SU-DHL-6 (cell line): ENCODE data around the gene ZNF121.

Experiments used
- H2AFZ ChIP-seq: fragments of 200-600 bp; sonication (generic); 2 replicates; pipeline ENCODE4 v1.6.1; 2014; ENCODE audit warnings: low read depth, mild to moderate bottlenecking, moderate library complexity, mixed read lengths, antibody characterized with exemption, low read length; ENCODE audit not compliant: severe bottlenecking
- H3F3A ChIP-seq: fragments of 200-600 bp; shearing (Covaris generic); 2 replicates; pipeline ENCODE4 v1.6.0; 2016; ENCODE audit warnings: antibody characterized with exemption, mild to moderate bottlenecking; ENCODE audit not compliant: insufficient read depth
- H3K27ac ChIP-seq: fragments of 200-600 bp; sonication (generic); 2 replicates; pipeline ENCODE4 v1.5.1; 2016; ENCODE audit warnings: low read depth, mild to moderate bottlenecking, low read length, moderate library complexity, mixed read lengths
- H3K27me3 ChIP-seq: fragments of 200-600 bp; sonication (generic), shearing (Covaris generic); 2 replicates; pipeline ENCODE4 v1.6.0; 2014; ENCODE audit warnings: mild to moderate bottlenecking, low read length
- H3K36me3 ChIP-seq: fragments of 200-600 bp; sonication (generic); 2 replicates; pipeline ENCODE4 v1.6.1; 2014; ENCODE audit warnings: mild to moderate bottlenecking, low read length, mixed read lengths
- H3K4me2 ChIP-seq: fragments of 300-600, 200-600 bp; shearing (Covaris generic), sonication (generic); 2 replicates; pipeline ENCODE4 v1.6.0; 2014; ENCODE audit warnings: low read length, low read depth, mild to moderate bottlenecking; ENCODE audit not compliant: poor library complexity, severe bottlenecking
- H3K4me3 ChIP-seq: fragments of 200-600 bp; sonication (generic); 2 replicates; pipeline ENCODE4 v1.5.1; 2014; ENCODE audit warnings: antibody characterized with exemption, low read length, mild to moderate bottlenecking, mixed read lengths; ENCODE audit not compliant: insufficient read depth, poor library complexity, severe bottlenecking
- H3K79me2 ChIP-seq: fragments of 200-600 bp; sonication (generic); 2 replicates; pipeline ENCODE4 v1.6.1; 2014; ENCODE audit warnings: mild to moderate bottlenecking, low read length, moderate library complexity; ENCODE audit not compliant: insufficient read depth
- H3K9ac ChIP-seq: fragments of 200-600 bp; sonication (generic); 2 replicates; pipeline ENCODE4 v1.7.0; 2014; ENCODE audit warnings: mild to moderate bottlenecking, low read length
- H3K9me2 ChIP-seq: fragments of 200-600 bp; sonication (generic); replicated peaks from 2 replicates; pipeline ENCODE4 v1.6.1; 2014; ENCODE audit warnings: low read length; ENCODE audit not compliant: insufficient read depth
- H3K9me3 ChIP-seq: fragments of 200-600 bp; sonication (generic); 2 replicates; pipeline ENCODE4 v1.6.1; 2014; ENCODE audit warnings: low read length, mixed read lengths; ENCODE audit not compliant: insufficient read depth
- H4K20me1 ChIP-seq: fragments of 200-600 bp; sonication (generic); 2 replicates; pipeline ENCODE4 v1.6.1; 2014; ENCODE audit warnings: low read depth, mild to moderate bottlenecking, antibody characterized with exemption, low read length, moderate library complexity, mixed read lengths
- EZH2phosphoT487 ChIP-seq: fragments of 200-600 bp; sonication (generic), shearing (Covaris generic); conservative IDR thresholded peaks from 2 replicates; pipeline ENCODE4 v1.6.1; 2018; ENCODE audit warnings: mild to moderate bottlenecking, antibody characterized with exemption, low read length, moderate library complexity, mixed read lengths
- TF ChIP-seq, protein P1 (sequence below): fragments of 200-600 bp; sonication (generic); IDR thresholded peaks from one replicate; pipeline ENCODE4 v1.5.1; 2017; ENCODE audit warnings: antibody characterized with exemption, mild to moderate bottlenecking, low read length, moderate library complexity; ENCODE audit not compliant: insufficient read depth, poor library complexity, severe bottlenecking

Gene ZNF121

GRCh38 chr19:9538183-9539058 is 45.9 kb downstream of the ZNF121 start, which contains the start of gene ZNF426:
Gene ZNF426 (minus strand): TSS chr19:9538645. CDS start chr19:9536232, 2,413 bp downstream.
- Histone ChIP-seq H3K79me2 (peaks cover 13% of the 10 kb centered on the region; the same call in 1 of the 2 replicates), H3K36me3 (no peaks in the 10 kb centered on the region; the same call in 1 of the 2 replicates), H3K4me2 (peak within 1 kb of the TSS; percentile 92), H3K9me3 (peaks cover 8% of the 10 kb centered on the region; the same call in 1 of the 2 replicates), H3F3A (no peaks in the 10 kb centered on the region), H4K20me1 (no peaks in the 10 kb centered on the region), H3K9me2 (no peaks in the 10 kb centered on the region), H3K27me3 (no peaks in the 10 kb centered on the region), H2AFZ (peak within 1 kb of the TSS; percentile 76), H3K9ac (peak within 1 kb of the TSS; percentile 72), H3K27ac (peak within 1 kb of the TSS; percentile 46), H3K4me3 (peak within 1 kb of the TSS; percentile 78)
- no peak for TF ChIP-seq EZH2phosphoT487
- TF ChIP-seq, protein P1, sequence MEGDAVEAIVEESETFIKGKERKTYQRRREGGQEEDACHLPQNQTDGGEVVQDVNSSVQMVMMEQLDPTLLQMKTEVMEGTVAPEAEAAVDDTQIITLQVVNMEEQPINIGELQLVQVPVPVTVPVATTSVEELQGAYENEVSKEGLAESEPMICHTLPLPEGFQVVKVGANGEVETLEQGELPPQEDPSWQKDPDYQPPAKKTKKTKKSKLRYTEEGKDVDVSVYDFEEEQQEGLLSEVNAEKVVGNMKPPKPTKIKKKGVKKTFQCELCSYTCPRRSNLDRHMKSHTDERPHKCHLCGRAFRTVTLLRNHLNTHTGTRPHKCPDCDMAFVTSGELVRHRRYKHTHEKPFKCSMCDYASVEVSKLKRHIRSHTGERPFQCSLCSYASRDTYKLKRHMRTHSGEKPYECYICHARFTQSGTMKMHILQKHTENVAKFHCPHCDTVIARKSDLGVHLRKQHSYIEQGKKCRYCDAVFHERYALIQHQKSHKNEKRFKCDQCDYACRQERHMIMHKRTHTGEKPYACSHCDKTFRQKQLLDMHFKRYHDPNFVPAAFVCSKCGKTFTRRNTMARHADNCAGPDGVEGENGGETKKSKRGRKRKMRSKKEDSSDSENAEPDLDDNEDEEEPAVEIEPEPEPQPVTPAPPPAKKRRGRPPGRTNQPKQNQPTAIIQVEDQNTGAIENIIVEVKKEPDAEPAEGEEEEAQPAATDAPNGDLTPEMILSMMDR = no peak

DNA sequence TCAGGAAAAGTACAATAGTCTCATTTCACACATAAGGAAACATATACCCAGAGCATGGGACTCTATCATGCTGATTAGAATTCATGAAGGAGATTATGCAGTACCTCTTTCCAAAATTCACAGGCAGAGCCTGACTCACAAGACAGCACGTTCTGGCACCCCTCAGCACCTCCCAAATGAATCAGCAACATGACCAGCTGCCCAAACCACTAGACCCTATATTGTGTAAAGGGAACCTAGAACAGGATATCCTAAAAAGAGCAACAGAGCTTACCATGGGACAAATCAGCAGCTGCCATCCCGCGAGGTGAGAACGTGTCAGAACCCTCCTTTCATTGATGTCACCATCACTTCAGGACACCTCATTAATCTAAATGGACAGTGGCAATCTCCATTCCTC is 48.4 kb downstream of the ZNF121 start:
- Histone ChIP-seq H3K27ac (no peak overlapping the region), H3K27me3 (no peaks in the 10 kb centered on the region), H3K4me2 (no peak overlapping the region), H3K79me2 (peaks cover 13% of the 10 kb centered on the region; the same call in 1 of the 2 replicates), H3K4me3 (no peak overlapping the region), H3K9me3 (peaks cover 14% of the 10 kb centered on the region; the same call in 1 of the 2 replicates), H3F3A (no peaks in the 10 kb centered on the region), H3K36me3 (peaks cover 15% of the 10 kb centered on the region), H3K9me2 (no peaks in the 10 kb centered on the region), H4K20me1 (no peaks in the 10 kb centered on the region), H3K9ac (no peak overlapping the region), H2AFZ (no peak overlapping the region)
- no peak for TF ChIP-seq EZH2phosphoT487
- TF ChIP-seq, protein P1 = no peak

GRCh38 chr19:9531933-9532332 is 52.4 kb downstream of the ZNF121 start:
- Histone ChIP-seq H3K27ac (no peak overlapping the region), H3K9me3 (peaks cover 41% of the 10 kb centered on the region; the same call in 1 of the 2 replicates), H3K9me2 (no peaks in the 10 kb centered on the region), H4K20me1 (no peaks in the 10 kb centered on the region), H3K9ac (no peak overlapping the region), H3K36me3 (peaks cover 49% of the 10 kb centered on the region), H3K79me2 (0 out of 2 replicates have a peak, but pooled peaks cover 4% of the 10 kb centered on the region), H3K4me2 (no peak overlapping the region), H3K4me3 (no peak overlapping the region), H3F3A (no peaks in the 10 kb centered on the region), H3K27me3 (no peaks in the 10 kb centered on the region), H2AFZ (no peak overlapping the region)
- TF ChIP-seq, protein P1 = no peak
- no peak for TF ChIP-seq EZH2phosphoT487
